Peyer's patch (tissue), 4 donors: Measurements from ENCODE around the gene SLC7A11.

Source experiments
- CTCF ChIP-seq, 6 experiments: fragments of 450-650 bp in 4 of 6; fragments of 200-600 bp in 2 of 6; sonication (generic) in 1 of 6; IDR thresholded peaks; one replicate each; pipeline ENCODE4 v1.5.1; 2017 to 2019; ENCODE audit warnings: antibody characterized with exemption in 6 of 6, mild to moderate bottlenecking in 3 of 6, moderate library complexity in 1 of 6
- POLR2A ChIP-seq, 2 donors: fragments of 450-650 bp; IDR thresholded peaks; one replicate each; pipeline ENCODE4 v1.5.1; 2017; ENCODE audit warnings: antibody characterized with exemption in 2 of 2, mild to moderate bottlenecking in 2 of 2, moderate library complexity in 2 of 2

GRCh38 chr4:138115053-138115452 lies 127.1 kb downstream of the SLC7A11 start:
- no peak for TF ChIP-seq CTCF (IDR thresholded peaks at IDR 0.05)
- TF ChIP-seq POLR2A (IDR thresholded peaks at IDR 0.05): no peak
